Measurements from ENCODE around the gene PHACTR1. TPM values are rescaled to one million over a fixed set of nuclear protein-coding genes. Genes with fewer than 3 reads are reported as not detected.

The PHACTR1 gene
- total and polyA plus RNA-seq, 9 of the 15 experiments (the other 6 are each of a cell fraction or from before 2014, with no cell fraction given), result 11.5 to 32.6 (median 22.0) TPM

- no peak for TF ChIP-seq ZC3H8 (IDR thresholded peaks at IDR 0.05)
These were observed 481.6 kb downstream of the PHACTR1 start (continued) for GRCh38 chr6:13198168-13198567.

GRCh38 chr6:13201336-13201735 is 484.8 kb downstream of the PHACTR1 start:
- no peaks in the 10 kb centered on the region for H3K9me3 ChIP-seq (replicated peaks; ENCODE audit: control insufficient read depth, insufficient read depth, low read depth, low read length)
- DNase-seq (ENCODE audit: extremely low read depth in 1 of 4, low spot score in 3 of 4) (peak in 1 of 4 experiments; percentile 23), FAIRE-seq (no peak), ATAC-seq (peak; percentile 62)
- BruUV-seq (replicated peaks), result no TSS peak
- H3K9me1 ChIP-seq (ENCODE audit: control insufficient read depth, insufficient read depth, low read length), result no peaks in the 10 kb centered on the region
- ChIA-PET CTCF (ENCODE audit: low intra/inter-chr PET ratio) (no interaction called here), POLR2A (interaction anchor here (0.6 kb wide), 1 partner anchor 1804 kb away, joined by 3 read pairs; no protein-coding TSS in a partner anchor)
- in situ Hi-C loops (cut with MboI) (no loop called here), intact Hi-C loops (cut with micrococcal nuclease) (no loop called here)
- peaks cover 24 to 46% of the 10 kb centered on the region in 2 experiments; a peak in 4 of 5 replicates for H3K27me3 ChIP-seq (ENCODE audit: control insufficient read depth in 2 of 2, insufficient read depth in 2 of 2, low read length in 2 of 2)
- H3K4me2 ChIP-seq (ENCODE audit: insufficient read depth, low read length), result 0 out of 2 replicates have a peak overlapping the region, but pooled peaks have one; percentile 12
- WGBS (ENCODE audit: insufficient coverage, low coverage, missing lambda C conversion rate), result 4% methylated on average over 6 of the region's 6 CpGs
- no peaks in the 10 kb centered on the region for H3K36me3 ChIP-seq (ENCODE audit: control insufficient read depth, insufficient read depth, low read length)
- peaks cover 3 to 15% of the 10 kb centered on the region in 2 experiments; a peak in 3 of 5 replicates for H3K4me1 ChIP-seq (replicated peaks in 1 of 2; ENCODE audit: control insufficient read depth in 2 of 2, insufficient read depth in 2 of 2, low read length in 2 of 2)
- H3K27ac ChIP-seq (ENCODE audit: extremely low read depth, low read depth, low read length), result no peak overlapping the region
- 0 out of 2 replicates have a peak overlapping the region, but pooled peaks have one; percentile 5 for H2AFZ ChIP-seq (ENCODE audit: low read depth, low read length)
- no peaks in the 10 kb centered on the region for H3K79me2 ChIP-seq (ENCODE audit: control insufficient read depth, insufficient read depth, low read length)
- peak; percentile 59; the same call in 1 of the 2 replicates for TF ChIP-seq TEAD4 (IDR thresholded peaks at IDR 0.05; ENCODE audit: low read length)
- no peak for TF ChIP-seq TEAD4 (CRISPR knock-in tag; IDR thresholded peaks at IDR 0.05; ENCODE audit: borderline replicate concordance)
- TF ChIP-seq SOX6 (IDR thresholded peaks at IDR 0.05), result 0 out of 2 replicates have a peak, but pooled peaks have one; percentile 13
- peak; percentile 37; the same call in 1 of the 2 replicates for TF ChIP-seq ARID1B (IDR thresholded peaks at IDR 0.05)
- no peak for TF ChIP-seq SPI1 (IDR thresholded peaks at IDR 0.05; ENCODE audit: borderline replicate concordance, low read depth, low read length)
- TF ChIP-seq MEIS2 (IDR thresholded peaks at IDR 0.05; ENCODE audit: partially characterized antibody), result peak; percentile 47
- TF ChIP-seq ZBTB9 (CRISPR knock-in tag; IDR thresholded peaks at IDR 0.05), result no peak
- peak; percentile 37 for TF ChIP-seq TAL1 (IDR thresholded peaks at IDR 0.05)
- peak; percentile 31; the same call in 1 of the 2 replicates for TF ChIP-seq NCOR1 (IDR thresholded peaks at IDR 0.05)
- no peak for TF ChIP-seq EWSR1 (IDR thresholded peaks at IDR 0.05; ENCODE audit: borderline replicate concordance, low read depth, partially characterized antibody)
- peak; percentile 94 for TF ChIP-seq SMAD4 (CRISPR knock-in tag; conservative IDR thresholded peaks at IDR 0.05)
- TF ChIP-seq FOXK1 (CRISPR knock-in tag; IDR thresholded peaks at IDR 0.05; ENCODE audit: borderline replicate concordance), result no peak
- TF ChIP-seq CBFA2T3 (IDR thresholded peaks at IDR 0.05), result peak; percentile 64
- peak; percentile 49; the same call in 1 of the 2 replicates for TF ChIP-seq FOSL1 (tag; conservative IDR thresholded peaks at IDR 0.05)
- TF ChIP-seq NRF1 (conservative IDR thresholded peaks at IDR 0.05 in 1 of 2, IDR thresholded peaks at IDR 0.05 in 1 of 2), result peak; percentile 89 to 90
- TF ChIP-seq ZNF57 (CRISPR knock-in tag; IDR thresholded peaks at IDR 0.05), result 0 out of 2 replicates have a peak, but pooled peaks have one; percentile 22
- peak; percentile 27; the same call in 1 of the 2 replicates for TF ChIP-seq CTBP1 (IDR thresholded peaks at IDR 0.05; ENCODE audit: borderline replicate concordance)
- no peak overlapping the region for H3K4me3 ChIP-seq
- H4K20me1 ChIP-seq (replicated peaks; ENCODE audit: control insufficient read depth, insufficient read depth, low read length), result no peaks in the 10 kb centered on the region
- no peak overlapping the region for H3K9ac ChIP-seq (ENCODE audit: insufficient read depth in 1 of 2, low read depth in 2 of 2, low read length in 2 of 2)
